Occipital lobe (tissue), 2 donors: ENCODE results near the gene NBAS. TPM values are rescaled to one million over a fixed set of nuclear protein-coding genes. Genes with fewer than 3 reads are reported as not detected.
"Not testable (repeated sequence)": the region's sequence is repeated elsewhere in the genome, so short reads cannot be mapped to it uniquely, and the experiment has no call there.

ENCODE experiments used
- DNase-seq: peaks from one replicate; lab custom pipeline; 2025; lab: John Stamatoyannopoulos, UW
- total RNA-seq: library from RNA; depleted of rRNA; stranded (reverse); fragments of >200 nt; gene quantifications from one replicate; pipeline ENCODE4 v1.2.3, GENCODE V29; 2014

The NBAS gene
- total RNA-seq, 1 donor from 2014 or later, result 168 TPM

- DNase-seq, result no peak
These were observed 197.4 kb downstream of the NBAS start for GRCh38 chr2:15363734-15364133.

GRCh38 chr2:15363142-15363541 is 198.0 kb downstream of the NBAS start:
- no peak for DNase-seq

- DNase-seq, result no peak
These were observed 201.2 kb downstream of the NBAS start for GRCh38 chr2:15359716-15360531.

- DNase-seq, result no peak
These were observed 203.2 kb downstream of the NBAS start for GRCh38 chr2:15357922-15358321.

- DNase-seq, result no peak
These were observed 203.9 kb downstream of the NBAS start for GRCh38 chr2:15357186-15357585.

- DNase-seq, result no peak
These were observed 205.7 kb downstream of the NBAS start for GRCh38 chr2:15355386-15355785.

GRCh38 chr2:15354596-15355366 is 206.4 kb downstream of the NBAS start:
- DNase-seq, result no peak

- DNase-seq, result no peak
These were observed 208.8 kb downstream of the NBAS start for GRCh38 chr2:15352363-15352762.

- DNase-seq, result no peak
These were observed 212.5 kb downstream of the NBAS start for GRCh38 chr2:15348636-15349035.

GRCh38 chr2:15348045-15348444 is 213.1 kb downstream of the NBAS start:
- DNase-seq, result no peak

- no peak for DNase-seq
These were observed 214.5 kb downstream of the NBAS start for GRCh38 chr2:15346624-15347023.

- no peak for DNase-seq
These were observed 223.0 kb downstream of the NBAS start for GRCh38 chr2:15337996-15338666.

GRCh38 chr2:15334644-15335326 is 226.3 kb downstream of the NBAS start:
- DNase-seq, result no peak

GRCh38 chr2:15331787-15332186 is 229.3 kb downstream of the NBAS start:
- DNase-seq, result no peak

GRCh38 chr2:15325296-15325695 is 235.8 kb downstream of the NBAS start:
- no peak for DNase-seq

- DNase-seq, result no peak
These were observed 237.9 kb downstream of the NBAS start for GRCh38 chr2:15323227-15323626.

- not testable (repeated sequence) for DNase-seq
These were observed 239.7 kb downstream of the NBAS start for GRCh38 chr2:15321481-15321880.

- no peak for DNase-seq
These were observed 244.7 kb downstream of the NBAS start for GRCh38 chr2:15316370-15316814.

- DNase-seq, result no peak
These were observed 245.7 kb downstream of the NBAS start for GRCh38 chr2:15315411-15315810.

- DNase-seq, result no peak
These were observed 247.5 kb downstream of the NBAS start for GRCh38 chr2:15313657-15314056.

- DNase-seq, result no peak
These were observed 249.2 kb downstream of the NBAS start for GRCh38 chr2:15311926-15312325.
